Stimulated activated CD4-positive, alpha-beta T cell treated with anti-CD3 and anti-CD28 coated beads, TNF-alpha, amount 100 ng/mL, for 4 hours (primary cell): ENCODE data around the gene B4GALNT3.

Source experiments
- DNase-seq, 3 experiments: peaks; one replicate each; pipeline ENCODE4 v3.0.0-alpha.2; 2020; ENCODE audit warnings: low read depth in 3 of 3

Gene B4GALNT3

GRCh38 chr12:508795-509194 lies 49.1 kb downstream of the B4GALNT3 start:
- no peak for DNase-seq

- DNase-seq = no peak
Observed at GRCh38 chr12:509500-509899, 49.8 kb downstream of the B4GALNT3 start.

- DNase-seq = no peak
Observed at GRCh38 chr12:510071-510825, 50.5 kb downstream of the B4GALNT3 start.

- DNase-seq = no peak
Observed at GRCh38 chr12:512933-513332, 53.2 kb downstream of the B4GALNT3 start.

GRCh38 chr12:513446-513845 lies 53.7 kb downstream of the B4GALNT3 start:
- DNase-seq = no peak

- DNase-seq = no peak
Observed at GRCh38 chr12:517538-517937, 57.8 kb downstream of the B4GALNT3 start.

GRCh38 chr12:520119-520518 lies 60.4 kb downstream of the B4GALNT3 start:
- no peak for DNase-seq

- no peak for DNase-seq
Observed at GRCh38 chr12:522692-523378, 63.1 kb downstream of the B4GALNT3 start.

- DNase-seq = no peak
Observed at GRCh38 chr12:524167-524951, 64.6 kb downstream of the B4GALNT3 start.

GRCh38 chr12:526089-526488 lies 66.3 kb downstream of the B4GALNT3 start:
- no peak for DNase-seq

- DNase-seq = no peak
Observed at GRCh38 chr12:527241-527640, 67.5 kb downstream of the B4GALNT3 start.

- no peak for DNase-seq
Observed at GRCh38 chr12:527729-528128, 68.0 kb downstream of the B4GALNT3 start.

GRCh38 chr12:530308-530707 lies 70.6 kb downstream of the B4GALNT3 start:
- no peak for DNase-seq

GRCh38 chr12:530821-531220 lies 71.1 kb downstream of the B4GALNT3 start:
- DNase-seq = no peak

- no peak for DNase-seq
Observed at GRCh38 chr12:531951-532585, 72.3 kb downstream of the B4GALNT3 start.

GRCh38 chr12:532908-533565 lies 73.3 kb downstream of the B4GALNT3 start:
- DNase-seq = no peak

GRCh38 chr12:533718-534117 lies 74.0 kb downstream of the B4GALNT3 start:
- no peak for DNase-seq

- DNase-seq = no peak
Observed at GRCh38 chr12:534216-534615, 74.5 kb downstream of the B4GALNT3 start.

GRCh38 chr12:535396-535795 lies 75.7 kb downstream of the B4GALNT3 start:
- no peak for DNase-seq

- DNase-seq = no peak
Observed at GRCh38 chr12:536751-537245, 77.1 kb downstream of the B4GALNT3 start.

GRCh38 chr12:537772-538171 lies 78.0 kb downstream of the B4GALNT3 start:
- no peak for DNase-seq
